B cell (primary cell): ENCODE measurements around the gene SHC4. TPM values are rescaled to one million over a fixed set of nuclear protein-coding genes. Genes with fewer than 3 reads are reported as not detected.
"Not testable (repeated sequence)": the region's sequence is repeated elsewhere in the genome, so short reads cannot be mapped to it uniquely, and the experiment has no call there.

ENCODE experiments used
- ATAC-seq: fragments of 200-7000 bp; cut with Tn5 transposase; one replicate; pipeline ENCODE4 v1.10.0; 2021; ENCODE audit warnings: low read depth, mild to moderate bottlenecking, moderate number of reproducible peaks, moderate library complexity
- CTCF ChIA-PET: fragments of 350-600 bp; sonication (Branson Sonifier 250); formaldehyde crosslinking; loops from one replicate; lab custom pipeline; 2021; ENCODE audit warnings: antibody characterized with exemption, inconsistent platforms; lab: Charles Lee
- POLR2A ChIA-PET: fragments of 350-600 bp; sonication (Branson Sonifier 250); formaldehyde crosslinking; loops from one replicate; lab custom pipeline; 2021; ENCODE audit warnings: antibody characterized with exemption; lab: Charles Lee
- DNase-seq: peaks from one replicate; pipeline ENCODE4 v3.0.0; 2013
- H2AFZ ChIP-seq: 2 replicates; pipeline ENCODE4 v1.6.1; 2012; ENCODE audit warnings: mild to moderate bottlenecking, low read depth, low read length; ENCODE audit not compliant: insufficient read depth, poor library complexity, severe bottlenecking
- H3K27ac ChIP-seq, 2 donors: 1 replicate in 1 of 2; 2 replicates in 1 of 2; pipeline ENCODE4 v1.5.1; 2012 to 2013; ENCODE audit warnings: low read length in 2 of 2, mild to moderate bottlenecking in 2 of 2, moderate library complexity in 1 of 2
- H3K27me3 ChIP-seq, 4 experiments: fragments of 200-600 bp in 1 of 4; sonication (generic) in 1 of 4; replicated peaks in 1 of 4; 1 replicate in 2 of 4; 2 replicates in 2 of 4; pipeline versions ENCODE4 v1.6.1 to v1.7.0; 2013 to 2016; ENCODE audit warnings: low read length in 3 of 4, mild to moderate bottlenecking in 2 of 4, mixed read lengths in 1 of 4, moderate library complexity in 1 of 4; ENCODE audit not compliant: insufficient read depth in 4 of 4, control insufficient read depth in 3 of 4; ENCODE audit errors: control extremely low read depth in 1 of 4
- H3K36me3 ChIP-seq, 2 experiments: replicated peaks in 1 of 2; 1 replicate in 1 of 2; 2 replicates in 1 of 2; pipeline versions ENCODE4 v1.6.1 to v1.7.1; 2013; ENCODE audit warnings: low read length in 1 of 2; ENCODE audit not compliant: insufficient read depth in 2 of 2, control insufficient read depth in 1 of 2; ENCODE audit errors: control extremely low read depth in 1 of 2, extremely low read depth in 1 of 2
- H3K4me1 ChIP-seq, 2 donors: fragments of 200-600 bp in 1 of 2; sonication (generic) in 1 of 2; 1 replicate in 1 of 2; 2 replicates in 1 of 2; pipeline versions ENCODE4 v1.5.1 to v1.6.1; 2013 to 2017; ENCODE audit warnings: low read length in 2 of 2; ENCODE audit not compliant: control insufficient read depth in 2 of 2, insufficient read depth in 2 of 2
- H3K4me2 ChIP-seq: replicated peaks from 2 replicates; pipeline ENCODE3; 2012; ENCODE audit warnings: mild to moderate bottlenecking, low read depth, low read length; ENCODE audit not compliant: poor library complexity, severe bottlenecking
- H3K4me3 ChIP-seq, 5 experiments: fragments of 200-600 bp in 1 of 5; sonication (generic) in 1 of 5; 1 replicate in 3 of 5; 2 replicates in 2 of 5; pipeline versions ENCODE4 v1.5.1 to v1.7.0; 2011 to 2016; ENCODE audit warnings: low read length in 4 of 5, mild to moderate bottlenecking in 4 of 5, low read depth in 2 of 5, control low read depth in 1 of 5, moderate library complexity in 1 of 5; ENCODE audit not compliant: insufficient read depth in 1 of 5; ENCODE audit errors: control extremely low read depth in 1 of 5, extremely low read depth in 1 of 5
- H3K79me2 ChIP-seq: fragments of 200-600 bp; sonication (generic); one replicate; pipeline ENCODE4 v1.6.0; 2016; ENCODE audit warnings: low read length; ENCODE audit not compliant: control insufficient read depth, insufficient read depth
- H3K9ac ChIP-seq: fragments of 200-600 bp; sonication (generic); 2 replicates; pipeline ENCODE4 v1.6.1; 2017; ENCODE audit warnings: mild to moderate bottlenecking, low read length, moderate library complexity
- H3K9me3 ChIP-seq, 3 donors: one replicate each; pipeline versions ENCODE4 v1.6.1 to v1.7.1; 2013; ENCODE audit warnings: low read length in 2 of 3; ENCODE audit not compliant: control insufficient read depth in 2 of 3, insufficient read depth in 1 of 3; ENCODE audit errors: control extremely low read depth in 1 of 3
- H4K20me1 ChIP-seq: 2 replicates; pipeline ENCODE4 v1.6.0; 2012; ENCODE audit warnings: mild to moderate bottlenecking, low read length; ENCODE audit not compliant: insufficient read depth, control insufficient read depth, poor library complexity, severe bottlenecking
- H3K27ac Mint-ChIP-seq: one replicate; pipeline ENCODE4 v1.8.0; 2021; ENCODE audit warnings: mixed read lengths
- H3K27me3 Mint-ChIP-seq: one replicate; pipeline ENCODE4 v1.8.0; 2021; ENCODE audit warnings: mixed read lengths
- H3K4me1 Mint-ChIP-seq: one replicate; pipeline ENCODE4 v1.8.0; 2021; ENCODE audit warnings: mixed read lengths
- H3K4me3 Mint-ChIP-seq: one replicate; pipeline ENCODE4 v1.8.0; 2021; ENCODE audit warnings: mixed read lengths
- H3K9me3 Mint-ChIP-seq: one replicate; pipeline ENCODE4 v1.8.0; 2022; ENCODE audit warnings: mixed read lengths; ENCODE audit not compliant: insufficient read depth
- EZH2 ChIP-seq: IDR thresholded peaks from 2 replicates; pipeline ENCODE4 v1.6.1; 2012; ENCODE audit warnings: borderline replicate concordance, low read depth, mild to moderate bottlenecking, moderate library complexity, low read length; ENCODE audit not compliant: insufficient read depth, poor library complexity, severe bottlenecking
- WGBS: methylation state at CpG from one replicate; pipeline ENCODE4 v1.1.5; 2013; ENCODE audit warnings: missing lambda C conversion rate; ENCODE audit not compliant: insufficient coverage; 5-methylcytosine and 5-hydroxymethylcytosine counted together
- intact Hi-C: fragments of 100-400 bp; cut with micrococcal nuclease; formaldehyde crosslinking; loops from one replicate; pipeline ENCODE4 v1.10.0; 2022
- polyA plus RNA-seq: library from polyadenylated mRNA; depleted of rRNA; stranded (reverse); fragments of >200 nt; gene quantifications from 2 replicates; pipeline ENCODE4 v1.2.3, GENCODE V29; 2012
- total RNA-seq, 2 donors: library from RNA; stranded (reverse); fragments of 120-200 nt in 1 of 2; gene quantifications; 1 replicate in 1 of 2; 2 replicates in 1 of 2; pipeline versions ENCODE4 v1.2.3 to v1.2.4, GENCODE V29; 2013 to 2022
- TF ChIP-seq, protein P1 (sequence below): fragments of 200-600 bp; IDR thresholded peaks from one replicate; pipeline ENCODE4 v1.8.0; 2022; ENCODE audit warnings: antibody characterized with exemption, mild to moderate bottlenecking

Gene SHC4
- total and polyA plus RNA-seq, 2 donors (not counting 1 experiment from before 2014, with no cell fraction given): 0.04 to 0.69 TPM

DNA sequence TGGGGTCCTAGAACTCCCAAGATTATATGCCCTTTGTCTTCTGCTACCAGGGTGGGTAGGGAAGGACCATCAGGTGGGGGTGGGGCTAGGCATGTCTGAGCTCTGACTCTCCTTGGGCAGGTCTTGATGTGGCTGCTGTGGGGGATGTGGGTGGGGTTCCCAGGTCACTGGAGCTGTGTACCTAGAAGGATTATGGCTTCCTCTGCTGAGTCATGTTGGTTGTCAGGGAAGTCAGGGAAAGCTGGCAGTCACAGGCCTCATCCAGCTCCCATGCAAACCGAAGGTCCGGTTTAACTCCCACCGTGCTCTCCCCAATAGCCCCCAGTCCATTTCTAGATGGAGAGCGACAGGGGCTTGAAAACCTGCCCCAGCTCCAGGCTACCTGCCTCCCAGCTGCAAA is 50.6 kb downstream of the SHC4 start:
- TF ChIP-seq EZH2: no peak
- TF ChIP-seq, protein P1, sequence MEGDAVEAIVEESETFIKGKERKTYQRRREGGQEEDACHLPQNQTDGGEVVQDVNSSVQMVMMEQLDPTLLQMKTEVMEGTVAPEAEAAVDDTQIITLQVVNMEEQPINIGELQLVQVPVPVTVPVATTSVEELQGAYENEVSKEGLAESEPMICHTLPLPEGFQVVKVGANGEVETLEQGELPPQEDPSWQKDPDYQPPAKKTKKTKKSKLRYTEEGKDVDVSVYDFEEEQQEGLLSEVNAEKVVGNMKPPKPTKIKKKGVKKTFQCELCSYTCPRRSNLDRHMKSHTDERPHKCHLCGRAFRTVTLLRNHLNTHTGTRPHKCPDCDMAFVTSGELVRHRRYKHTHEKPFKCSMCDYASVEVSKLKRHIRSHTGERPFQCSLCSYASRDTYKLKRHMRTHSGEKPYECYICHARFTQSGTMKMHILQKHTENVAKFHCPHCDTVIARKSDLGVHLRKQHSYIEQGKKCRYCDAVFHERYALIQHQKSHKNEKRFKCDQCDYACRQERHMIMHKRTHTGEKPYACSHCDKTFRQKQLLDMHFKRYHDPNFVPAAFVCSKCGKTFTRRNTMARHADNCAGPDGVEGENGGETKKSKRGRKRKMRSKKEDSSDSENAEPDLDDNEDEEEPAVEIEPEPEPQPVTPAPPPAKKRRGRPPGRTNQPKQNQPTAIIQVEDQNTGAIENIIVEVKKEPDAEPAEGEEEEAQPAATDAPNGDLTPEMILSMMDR: no peak
- H3K79me2 ChIP-seq: no peaks in the 10 kb centered on the region
- Mint-ChIP-seq H3K27ac (no peak overlapping the region), H3K27me3 (peaks cover 31% of the 10 kb centered on the region), H3K4me3 (no peak overlapping the region), H3K4me1 (no peaks in the 10 kb centered on the region), H3K9me3 (no peaks in the 10 kb centered on the region)
- H3K4me1 ChIP-seq: no peaks in the 10 kb centered on the region
- no peaks in the 10 kb centered on the region for H3K36me3 ChIP-seq
- no peak overlapping the region for H3K4me3 ChIP-seq
- H4K20me1 ChIP-seq: no peaks in the 10 kb centered on the region
- no peak overlapping the region for H3K4me2 ChIP-seq
- intact Hi-C loops: no loop called here
- no peak for DNase-seq
- H3K9ac ChIP-seq: no peak overlapping the region
- H2AFZ ChIP-seq: no peak overlapping the region
- H3K27me3 ChIP-seq: peaks cover 0 to 5% (median 2%) of the 10 kb centered on the region in 4 experiments
- ChIA-PET POLR2A (no interaction called here), CTCF (no interaction called here)
- 98% methylated on average over 4 of the region's 4 CpGs for WGBS
- ATAC-seq: no peak
- no peak overlapping the region for H3K27ac ChIP-seq
- H3K9me3 ChIP-seq: no peaks in the 10 kb centered on the region

GRCh38 chr15:48910554-48910953 is 53.2 kb downstream of the SHC4 start:
- 83% methylated on average over 1 of the region's 2 CpGs for WGBS
- H3K27ac ChIP-seq, H3K9me3 Mint-ChIP-seq, H3K79me2 ChIP-seq, H2AFZ ChIP-seq, H3K4me1 ChIP-seq, H3K27me3 ChIP-seq, H4K20me1 ChIP-seq, DNase-seq, H3K9ac ChIP-seq, H3K36me3 ChIP-seq, H3K4me3 ChIP-seq, H3K4me2 ChIP-seq, H3K4me1 Mint-ChIP-seq, H3K9me3 ChIP-seq, POLR2A ChIA-PET, intact Hi-C loops, CTCF ChIA-PET, ATAC-seq, H3K4me3 Mint-ChIP-seq, H3K27ac Mint-ChIP-seq: not testable (repeated sequence)
- peaks cover 24% of the 10 kb centered on the region for H3K27me3 Mint-ChIP-seq

- H3K27me3 ChIP-seq, ATAC-seq, H4K20me1 ChIP-seq, POLR2A ChIA-PET, DNase-seq, H3K4me2 ChIP-seq, H2AFZ ChIP-seq, H3K9me3 ChIP-seq, H3K27ac ChIP-seq, H3K36me3 ChIP-seq, H3K4me1 ChIP-seq, H3K27ac Mint-ChIP-seq, H3K9me3 Mint-ChIP-seq, intact Hi-C loops, H3K79me2 ChIP-seq, H3K4me1 Mint-ChIP-seq, H3K4me3 ChIP-seq, H3K9ac ChIP-seq, CTCF ChIA-PET, H3K4me3 Mint-ChIP-seq: not testable (repeated sequence)
- no CpG with 5 or more reads among the region's 2 CpGs for WGBS
- H3K27me3 Mint-ChIP-seq: peaks cover 14% of the 10 kb centered on the region
Observed at GRCh38 chr15:48909313-48909712, 54.4 kb downstream of the SHC4 start.
